ENCODE data around the gene GAS1.

GRCh38 chr9:86902176-86902575, 45.1 kb downstream of the GAS1 start:
- TF ChIP-seq, protein P1, sequence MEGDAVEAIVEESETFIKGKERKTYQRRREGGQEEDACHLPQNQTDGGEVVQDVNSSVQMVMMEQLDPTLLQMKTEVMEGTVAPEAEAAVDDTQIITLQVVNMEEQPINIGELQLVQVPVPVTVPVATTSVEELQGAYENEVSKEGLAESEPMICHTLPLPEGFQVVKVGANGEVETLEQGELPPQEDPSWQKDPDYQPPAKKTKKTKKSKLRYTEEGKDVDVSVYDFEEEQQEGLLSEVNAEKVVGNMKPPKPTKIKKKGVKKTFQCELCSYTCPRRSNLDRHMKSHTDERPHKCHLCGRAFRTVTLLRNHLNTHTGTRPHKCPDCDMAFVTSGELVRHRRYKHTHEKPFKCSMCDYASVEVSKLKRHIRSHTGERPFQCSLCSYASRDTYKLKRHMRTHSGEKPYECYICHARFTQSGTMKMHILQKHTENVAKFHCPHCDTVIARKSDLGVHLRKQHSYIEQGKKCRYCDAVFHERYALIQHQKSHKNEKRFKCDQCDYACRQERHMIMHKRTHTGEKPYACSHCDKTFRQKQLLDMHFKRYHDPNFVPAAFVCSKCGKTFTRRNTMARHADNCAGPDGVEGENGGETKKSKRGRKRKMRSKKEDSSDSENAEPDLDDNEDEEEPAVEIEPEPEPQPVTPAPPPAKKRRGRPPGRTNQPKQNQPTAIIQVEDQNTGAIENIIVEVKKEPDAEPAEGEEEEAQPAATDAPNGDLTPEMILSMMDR (IDR thresholded peaks at IDR 0.05; ENCODE audit: insufficient read depth, low read depth, low read length) = no peak
- TF ChIP-seq EZH2 (IDR thresholded peaks at IDR 0.05; ENCODE audit: insufficient read depth, low read length) = no peak

Data from astrocyte (in vitro differentiated cells and primary cell).